H1 (cell line): ENCODE data around the gene SLC35E1. TPM values are rescaled to one million over a fixed set of nuclear protein-coding genes. Genes with fewer than 3 reads are reported as not detected.

Source experiments
- CHD2 ChIP-seq: IDR thresholded peaks from 2 replicates; pipeline ENCODE4 v1.6.1; 2012; ENCODE audit warnings: low read length, improper control_type of control experiment
- CREB1 ChIP-seq: IDR thresholded peaks from 2 replicates; pipeline ENCODE4 v1.6.1; 2012; ENCODE audit warnings: inconsistent platforms
- CTBP2 ChIP-seq: IDR thresholded peaks from 2 replicates; pipeline ENCODE4 v1.7.0; 2011; ENCODE audit warnings: borderline replicate concordance, mild to moderate bottlenecking, moderate library complexity, mixed read lengths, low read length; ENCODE audit not compliant: insufficient read depth, insufficient read length
- HDAC6 ChIP-seq: IDR thresholded peaks from one replicate; pipeline ENCODE4 v1.7.1; 2012; ENCODE audit warnings: low read depth, mild to moderate bottlenecking, inconsistent platforms, low read length, moderate library complexity
- JUND ChIP-seq: IDR thresholded peaks from 2 replicates; pipeline ENCODE4 v1.6.1; 2011; ENCODE audit warnings: mild to moderate bottlenecking, improper control_type of control experiment, low read length
- SAP30 ChIP-seq: fragments of 300-600 bp; sonication (generic); IDR thresholded peaks from 2 replicates; pipeline ENCODE4 v1.7.1; 2012; ENCODE audit warnings: low read length, moderate library complexity, mild to moderate bottlenecking, inconsistent platforms; ENCODE audit not compliant: insufficient read depth, insufficient replicate concordance
- SP4 ChIP-seq: IDR thresholded peaks from 2 replicates; pipeline ENCODE4 v1.6.1; 2012; ENCODE audit warnings: low read length, inconsistent platforms
- polyA plus RNA-seq, 7 experiments: library from polyadenylated mRNA; depleted of rRNA in 3 of 7; stranded (reverse) in 5 of 7; unstranded in 2 of 7; fragments of >200 nt in 5 of 7; fragments of 200-250 nt in 2 of 7; gene quantifications; 1 replicate in 5 of 7; 2 replicates in 1 of 7; 4 replicates in 1 of 7; pipeline versions ENCODE4 v1.2.1 to v1.2.3, GENCODE V29; 2011 to 2013; ENCODE audit warnings: missing spikeins in 2 of 7, mixed read lengths in 2 of 7
- total RNA-seq: library from RNA; stranded (reverse); fragmentation: NEBNext Ultra II Directional; extraction: Animal tissue kit (Norgen Biotek cat#: 25700); gene quantifications from 2 replicates; pipeline ENCODE4 v1.2.1, GENCODE V29; 2021
- TF ChIP-seq, protein P1 (sequence below): fragments of 300-600 bp; sonication (generic); IDR thresholded peaks from 2 replicates; pipeline ENCODE4 v1.7.1; 2012; ENCODE audit warnings: low read length, moderate library complexity, mild to moderate bottlenecking, inconsistent platforms; ENCODE audit not compliant: insufficient replicate concordance
- TF ChIP-seq, protein P2 (sequence below): IDR thresholded peaks from 2 replicates; pipeline ENCODE4 v1.6.1; 2012; ENCODE audit warnings: low read length, inconsistent platforms

Gene SLC35E1
- total and polyA plus RNA-seq, 2 of the 8 experiments (the other 6 are each of a cell fraction or from before 2014, with no cell fraction given): 26.0 to 31.9 TPM

DNA sequence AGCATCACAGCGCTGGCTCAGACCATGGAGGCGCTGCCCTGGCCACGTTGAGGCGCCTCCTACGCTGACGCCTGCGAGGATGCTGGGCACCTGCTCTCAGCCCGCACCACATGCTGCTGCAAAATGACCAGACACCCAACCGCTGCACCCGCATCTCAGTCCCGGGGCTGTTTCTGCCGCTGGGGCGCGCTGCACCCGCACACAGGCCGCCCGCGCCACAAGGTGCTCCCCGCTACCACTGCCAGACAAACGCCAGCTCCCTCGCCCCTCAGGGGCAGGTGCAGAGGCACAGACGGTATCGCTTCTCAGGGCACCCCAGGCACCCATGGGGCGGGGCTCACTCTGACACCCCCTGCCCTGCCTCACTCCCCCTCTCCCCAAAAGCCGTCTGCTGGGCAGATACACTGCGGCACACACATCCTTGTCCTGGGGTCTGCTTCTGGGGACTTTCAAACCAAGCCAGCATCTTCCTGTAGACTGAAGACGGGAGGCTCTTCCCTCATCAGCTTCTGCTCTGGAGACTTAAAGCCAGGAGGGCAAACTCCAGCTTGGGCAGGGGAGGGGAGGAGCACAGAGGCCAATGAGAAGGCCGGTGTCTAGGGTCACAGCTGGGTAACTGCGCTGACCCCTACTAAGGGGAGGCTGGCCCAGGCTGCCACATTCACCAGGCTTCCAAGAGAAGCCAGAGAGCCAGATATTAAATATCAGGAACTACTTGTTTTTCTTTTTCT is 46.3 kb downstream of the SLC35E1 start (continued):
- TF ChIP-seq, protein P1, sequence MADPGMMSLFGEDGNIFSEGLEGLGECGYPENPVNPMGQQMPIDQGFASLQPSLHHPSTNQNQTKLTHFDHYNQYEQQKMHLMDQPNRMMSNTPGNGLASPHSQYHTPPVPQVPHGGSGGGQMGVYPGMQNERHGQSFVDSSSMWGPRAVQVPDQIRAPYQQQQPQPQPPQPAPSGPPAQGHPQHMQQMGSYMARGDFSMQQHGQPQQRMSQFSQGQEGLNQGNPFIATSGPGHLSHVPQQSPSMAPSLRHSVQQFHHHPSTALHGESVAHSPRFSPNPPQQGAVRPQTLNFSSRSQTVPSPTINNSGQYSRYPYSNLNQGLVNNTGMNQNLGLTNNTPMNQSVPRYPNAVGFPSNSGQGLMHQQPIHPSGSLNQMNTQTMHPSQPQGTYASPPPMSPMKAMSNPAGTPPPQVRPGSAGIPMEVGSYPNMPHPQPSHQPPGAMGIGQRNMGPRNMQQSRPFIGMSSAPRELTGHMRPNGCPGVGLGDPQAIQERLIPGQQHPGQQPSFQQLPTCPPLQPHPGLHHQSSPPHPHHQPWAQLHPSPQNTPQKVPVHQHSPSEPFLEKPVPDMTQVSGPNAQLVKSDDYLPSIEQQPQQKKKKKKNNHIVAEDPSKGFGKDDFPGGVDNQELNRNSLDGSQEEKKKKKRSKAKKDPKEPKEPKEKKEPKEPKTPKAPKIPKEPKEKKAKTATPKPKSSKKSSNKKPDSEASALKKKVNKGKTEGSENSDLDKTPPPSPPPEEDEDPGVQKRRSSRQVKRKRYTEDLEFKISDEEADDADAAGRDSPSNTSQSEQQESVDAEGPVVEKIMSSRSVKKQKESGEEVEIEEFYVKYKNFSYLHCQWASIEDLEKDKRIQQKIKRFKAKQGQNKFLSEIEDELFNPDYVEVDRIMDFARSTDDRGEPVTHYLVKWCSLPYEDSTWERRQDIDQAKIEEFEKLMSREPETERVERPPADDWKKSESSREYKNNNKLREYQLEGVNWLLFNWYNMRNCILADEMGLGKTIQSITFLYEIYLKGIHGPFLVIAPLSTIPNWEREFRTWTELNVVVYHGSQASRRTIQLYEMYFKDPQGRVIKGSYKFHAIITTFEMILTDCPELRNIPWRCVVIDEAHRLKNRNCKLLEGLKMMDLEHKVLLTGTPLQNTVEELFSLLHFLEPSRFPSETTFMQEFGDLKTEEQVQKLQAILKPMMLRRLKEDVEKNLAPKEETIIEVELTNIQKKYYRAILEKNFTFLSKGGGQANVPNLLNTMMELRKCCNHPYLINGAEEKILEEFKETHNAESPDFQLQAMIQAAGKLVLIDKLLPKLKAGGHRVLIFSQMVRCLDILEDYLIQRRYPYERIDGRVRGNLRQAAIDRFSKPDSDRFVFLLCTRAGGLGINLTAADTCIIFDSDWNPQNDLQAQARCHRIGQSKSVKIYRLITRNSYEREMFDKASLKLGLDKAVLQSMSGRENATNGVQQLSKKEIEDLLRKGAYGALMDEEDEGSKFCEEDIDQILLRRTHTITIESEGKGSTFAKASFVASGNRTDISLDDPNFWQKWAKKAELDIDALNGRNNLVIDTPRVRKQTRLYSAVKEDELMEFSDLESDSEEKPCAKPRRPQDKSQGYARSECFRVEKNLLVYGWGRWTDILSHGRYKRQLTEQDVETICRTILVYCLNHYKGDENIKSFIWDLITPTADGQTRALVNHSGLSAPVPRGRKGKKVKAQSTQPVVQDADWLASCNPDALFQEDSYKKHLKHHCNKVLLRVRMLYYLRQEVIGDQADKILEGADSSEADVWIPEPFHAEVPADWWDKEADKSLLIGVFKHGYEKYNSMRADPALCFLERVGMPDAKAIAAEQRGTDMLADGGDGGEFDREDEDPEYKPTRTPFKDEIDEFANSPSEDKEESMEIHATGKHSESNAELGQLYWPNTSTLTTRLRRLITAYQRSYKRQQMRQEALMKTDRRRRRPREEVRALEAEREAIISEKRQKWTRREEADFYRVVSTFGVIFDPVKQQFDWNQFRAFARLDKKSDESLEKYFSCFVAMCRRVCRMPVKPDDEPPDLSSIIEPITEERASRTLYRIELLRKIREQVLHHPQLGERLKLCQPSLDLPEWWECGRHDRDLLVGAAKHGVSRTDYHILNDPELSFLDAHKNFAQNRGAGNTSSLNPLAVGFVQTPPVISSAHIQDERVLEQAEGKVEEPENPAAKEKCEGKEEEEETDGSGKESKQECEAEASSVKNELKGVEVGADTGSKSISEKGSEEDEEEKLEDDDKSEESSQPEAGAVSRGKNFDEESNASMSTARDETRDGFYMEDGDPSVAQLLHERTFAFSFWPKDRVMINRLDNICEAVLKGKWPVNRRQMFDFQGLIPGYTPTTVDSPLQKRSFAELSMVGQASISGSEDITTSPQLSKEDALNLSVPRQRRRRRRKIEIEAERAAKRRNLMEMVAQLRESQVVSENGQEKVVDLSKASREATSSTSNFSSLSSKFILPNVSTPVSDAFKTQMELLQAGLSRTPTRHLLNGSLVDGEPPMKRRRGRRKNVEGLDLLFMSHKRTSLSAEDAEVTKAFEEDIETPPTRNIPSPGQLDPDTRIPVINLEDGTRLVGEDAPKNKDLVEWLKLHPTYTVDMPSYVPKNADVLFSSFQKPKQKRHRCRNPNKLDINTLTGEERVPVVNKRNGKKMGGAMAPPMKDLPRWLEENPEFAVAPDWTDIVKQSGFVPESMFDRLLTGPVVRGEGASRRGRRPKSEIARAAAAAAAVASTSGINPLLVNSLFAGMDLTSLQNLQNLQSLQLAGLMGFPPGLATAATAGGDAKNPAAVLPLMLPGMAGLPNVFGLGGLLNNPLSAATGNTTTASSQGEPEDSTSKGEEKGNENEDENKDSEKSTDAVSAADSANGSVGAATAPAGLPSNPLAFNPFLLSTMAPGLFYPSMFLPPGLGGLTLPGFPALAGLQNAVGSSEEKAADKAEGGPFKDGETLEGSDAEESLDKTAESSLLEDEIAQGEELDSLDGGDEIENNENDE: no peak
- TF ChIP-seq HDAC6 (no peak), SP4 (no peak), SAP30 (no peak), CHD2 (no peak), JUND (no peak), CTBP2 (no peak), CREB1 (no peak)
- TF ChIP-seq, protein P2, sequence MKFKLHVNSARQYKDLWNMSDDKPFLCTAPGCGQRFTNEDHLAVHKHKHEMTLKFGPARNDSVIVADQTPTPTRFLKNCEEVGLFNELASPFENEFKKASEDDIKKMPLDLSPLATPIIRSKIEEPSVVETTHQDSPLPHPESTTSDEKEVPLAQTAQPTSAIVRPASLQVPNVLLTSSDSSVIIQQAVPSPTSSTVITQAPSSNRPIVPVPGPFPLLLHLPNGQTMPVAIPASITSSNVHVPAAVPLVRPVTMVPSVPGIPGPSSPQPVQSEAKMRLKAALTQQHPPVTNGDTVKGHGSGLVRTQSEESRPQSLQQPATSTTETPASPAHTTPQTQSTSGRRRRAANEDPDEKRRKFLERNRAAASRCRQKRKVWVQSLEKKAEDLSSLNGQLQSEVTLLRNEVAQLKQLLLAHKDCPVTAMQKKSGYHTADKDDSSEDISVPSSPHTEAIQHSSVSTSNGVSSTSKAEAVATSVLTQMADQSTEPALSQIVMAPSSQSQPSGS: no peak
